OCI-LY3 (cell line): ENCODE data around the gene ANKRD33.

ENCODE experiments used
- EZH2phosphoT487 ChIP-seq: fragments of 200-600 bp; shearing (Covaris generic); IDR thresholded peaks from 2 replicates; pipeline ENCODE4 v1.6.1; 2018; ENCODE audit warnings: antibody characterized with exemption, mixed run types, low read depth
- TF ChIP-seq, protein P1 (sequence below): fragments of 200-600, 300-600 bp; sonication (generic); IDR thresholded peaks from 2 replicates; pipeline ENCODE4 v1.5.1; 2014; ENCODE audit warnings: antibody characterized with exemption, low read length, low read depth

DNA sequence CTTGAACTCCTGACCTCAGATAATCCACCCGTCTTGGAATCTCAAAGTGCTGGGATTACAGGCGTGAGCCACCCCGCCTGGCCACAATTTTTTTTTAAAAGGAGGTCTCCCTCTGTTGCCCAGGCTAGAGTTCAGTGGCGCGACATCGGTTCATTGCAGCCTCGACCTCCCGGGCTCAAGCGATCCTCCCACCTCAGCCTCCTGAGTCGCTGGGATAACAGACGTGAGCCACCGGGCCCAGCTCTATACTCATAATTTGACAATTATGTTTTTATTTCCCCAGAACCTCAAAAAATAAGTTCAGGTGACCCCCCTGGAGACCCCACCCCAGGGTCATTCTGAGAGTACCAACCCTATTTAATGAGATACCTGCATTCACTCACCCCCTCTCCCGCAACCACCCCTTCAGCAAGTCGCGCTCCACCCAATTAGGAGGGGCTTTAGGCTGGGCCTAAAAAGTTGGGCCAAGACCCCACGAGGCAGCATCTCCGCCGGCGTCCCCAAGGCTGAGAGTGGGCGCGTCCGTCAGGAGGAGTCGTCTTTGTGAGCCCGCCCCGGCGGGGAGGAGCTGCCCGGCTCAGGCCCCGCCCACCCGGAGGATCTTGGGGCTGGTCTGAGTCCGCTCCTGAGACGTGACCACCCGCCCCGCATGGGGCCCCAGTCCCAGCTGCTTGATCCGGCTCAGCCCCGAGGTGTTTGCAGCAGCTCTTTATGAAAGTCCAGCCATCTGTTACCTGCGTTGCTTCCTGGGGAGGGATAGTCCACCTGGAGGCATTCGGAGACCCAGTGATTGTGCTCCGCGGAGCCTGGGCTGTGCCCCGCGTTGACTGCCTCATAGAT is at the start of gene ANKRD33:
- TF ChIP-seq, protein P1, sequence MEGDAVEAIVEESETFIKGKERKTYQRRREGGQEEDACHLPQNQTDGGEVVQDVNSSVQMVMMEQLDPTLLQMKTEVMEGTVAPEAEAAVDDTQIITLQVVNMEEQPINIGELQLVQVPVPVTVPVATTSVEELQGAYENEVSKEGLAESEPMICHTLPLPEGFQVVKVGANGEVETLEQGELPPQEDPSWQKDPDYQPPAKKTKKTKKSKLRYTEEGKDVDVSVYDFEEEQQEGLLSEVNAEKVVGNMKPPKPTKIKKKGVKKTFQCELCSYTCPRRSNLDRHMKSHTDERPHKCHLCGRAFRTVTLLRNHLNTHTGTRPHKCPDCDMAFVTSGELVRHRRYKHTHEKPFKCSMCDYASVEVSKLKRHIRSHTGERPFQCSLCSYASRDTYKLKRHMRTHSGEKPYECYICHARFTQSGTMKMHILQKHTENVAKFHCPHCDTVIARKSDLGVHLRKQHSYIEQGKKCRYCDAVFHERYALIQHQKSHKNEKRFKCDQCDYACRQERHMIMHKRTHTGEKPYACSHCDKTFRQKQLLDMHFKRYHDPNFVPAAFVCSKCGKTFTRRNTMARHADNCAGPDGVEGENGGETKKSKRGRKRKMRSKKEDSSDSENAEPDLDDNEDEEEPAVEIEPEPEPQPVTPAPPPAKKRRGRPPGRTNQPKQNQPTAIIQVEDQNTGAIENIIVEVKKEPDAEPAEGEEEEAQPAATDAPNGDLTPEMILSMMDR = no peak
- no peak for TF ChIP-seq EZH2phosphoT487
